Ovary (tissue), 9 donors: ENCODE results near the gene LRRC32. TPM values are rescaled to one million over a fixed set of nuclear protein-coding genes. Genes with fewer than 3 reads are reported as not detected.
A peak's percentile ranks its signal among the peaks of the same experiment; 100 is the strongest.

ENCODE experiments used
- DNase-seq, 5 donors: peaks; one replicate each; pipeline ENCODE4 v3.0.0-alpha.2; 2019 to 2020
- H3K27ac ChIP-seq, 2 donors: fragments of 200-600 bp; one replicate each; pipeline versions ENCODE4 v1.5.1 to v1.8.0; 2019 to 2022
- H3K27me3 ChIP-seq: fragments of 200-600 bp; one replicate; pipeline ENCODE4 v1.8.0; 2022
- H3K36me3 ChIP-seq: fragments of 200-600 bp; sonication (generic); one replicate; pipeline ENCODE4 v1.5.1; 2019
- H3K4me1 ChIP-seq: one replicate; pipeline ENCODE4 v1.8.1; 2013; ENCODE audit warnings: mild to moderate bottlenecking, moderate library complexity; ENCODE audit not compliant: insufficient read depth
- H3K4me3 ChIP-seq: fragments of 200-600 bp; sonication (generic); one replicate; pipeline ENCODE4 v1.5.1; 2017
- H3K9me3 ChIP-seq, 2 donors: fragments of 200-600 bp in 1 of 2; sonication (generic) in 1 of 2; one replicate each; pipeline versions ENCODE4 v1.5.1 to v1.8.1; 2013 to 2019; ENCODE audit warnings: mild to moderate bottlenecking in 1 of 2, moderate library complexity in 1 of 2
- EP300 ChIP-seq: sonication (generic); formaldehyde crosslinking; IDR thresholded peaks from one replicate; pipeline ENCODE4 v1.6.1; 2017; ENCODE audit warnings: antibody characterized with exemption
- POLR2A ChIP-seq: fragments of 450-650 bp; IDR thresholded peaks from one replicate; pipeline ENCODE4 v1.6.1; 2017; ENCODE audit warnings: antibody characterized with exemption, mild to moderate bottlenecking, moderate library complexity
- WGBS, 3 donors: extraction: QIAGEN DNeasy Blood & Tissue Kit in 1 of 3; methylation state at CpG; one replicate each; pipeline versions ENCODE4 v1.1.5 to v1.1.7; 2013 to 2017; 5-methylcytosine and 5-hydroxymethylcytosine counted together
- intact Hi-C, 4 donors: fragments of 100-400 bp; cut with DNase I; formaldehyde crosslinking; loops; one replicate each; pipeline versions ENCODE4 v1.11.0 to v1.15.1; 2022 to 2023
- polyA plus RNA-seq, 2 donors: library from polyadenylated mRNA; stranded (reverse); fragments of 200-250 nt in 1 of 2; fragments of 350-450 nt in 1 of 2; fragmentation: Illumina TruSeq in 1 of 2; extraction: RNeasy Lipid Tissue Mini Kit (QIAGEN cat#74804) in 1 of 2; gene quantifications; one replicate each; pipeline ENCODE4 v1.2.3, GENCODE V29; 2013 to 2014
- total RNA-seq, 7 donors: library from RNA; depleted of rRNA in 2 of 7; stranded (reverse); fragments of >200 nt in 2 of 7; fragmentation: NEBNext Ultra II Directional in 3 of 7; extraction: Animal tissue kit (Norgen Biotek cat#: 25700) in 3 of 7; gene quantifications; one replicate each; pipeline versions ENCODE4 v1.1.0 to v1.2.4, GENCODE V29; 2016 to 2023
- TF ChIP-seq, protein P1 (sequence below), 3 donors: fragments of 450-650 bp in 2 of 3; fragments of 200-600 bp in 1 of 3; IDR thresholded peaks; one replicate each; pipeline versions ENCODE4 v1.5.1 to v1.8.0; 2016 to 2022; ENCODE audit warnings: antibody characterized with exemption in 3 of 3, mild to moderate bottlenecking in 1 of 3
- donor health status: DM: no; HTN: no; CAD: no; lungs with moderate emphysema.
- donor health status: DM: no; HTN: no; CAD: no.
- donor health status: Bipolar disorder and iron deficiency.
- donor health status: DM: yes; HTN: yes; CAD: no.
- donor health status: DM: no; HTN: no; CAD: no.
- donor health status: DM: yes; HTN: yes; CAD: no.

The LRRC32 gene
- total and polyA plus RNA-seq, 9 donors = 3.2 to 47.1 (median 29.5) TPM

DNA sequence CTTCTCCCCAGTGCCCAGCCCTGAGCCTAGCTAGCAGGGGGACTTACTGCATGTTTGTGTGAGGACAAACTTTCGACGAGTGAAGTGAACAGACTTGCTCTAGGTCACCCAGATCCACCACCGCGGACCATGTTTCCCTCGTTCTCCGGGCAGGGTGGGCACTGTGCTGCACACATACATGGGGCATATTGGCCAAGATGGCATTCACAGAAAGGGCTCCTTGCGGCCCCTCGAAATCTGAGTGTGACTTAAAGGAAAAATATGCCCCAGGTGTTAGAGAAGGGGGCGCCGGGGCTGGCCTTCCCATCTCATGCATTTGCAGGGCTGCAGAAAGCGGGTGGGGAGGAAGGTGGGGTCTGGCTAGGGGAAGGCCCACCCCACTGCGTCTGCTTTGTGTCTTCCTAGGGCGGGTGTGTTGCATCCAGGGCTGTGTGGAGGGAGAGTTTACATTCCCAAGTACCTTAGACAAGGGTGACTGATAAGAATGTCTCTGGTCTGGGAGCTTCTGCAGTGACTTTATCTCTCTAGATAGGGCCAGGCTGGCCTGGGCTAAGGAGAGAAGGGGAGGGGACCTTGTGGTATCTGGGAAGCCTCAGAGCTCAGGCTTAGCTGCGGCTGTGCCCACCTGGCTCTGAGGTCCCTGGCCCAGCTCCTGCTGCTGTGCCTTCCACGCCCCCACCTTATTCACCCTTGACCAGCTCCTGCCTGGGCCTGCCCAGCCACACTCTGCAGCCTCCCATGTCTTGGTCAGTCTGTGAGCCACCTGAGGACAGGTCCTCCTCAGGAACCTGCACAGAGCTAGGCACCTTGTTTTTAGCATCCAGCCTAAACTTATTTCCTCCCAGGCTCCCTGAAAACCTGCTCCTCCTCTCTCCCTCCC, 45.8 kb downstream of the LRRC32 start:
- Histone ChIP-seq H3K27ac (no peak overlapping the region), H3K9me3 (no peaks in the 10 kb centered on the region), H3K36me3 (no peaks in the 10 kb centered on the region), H3K27me3 (no peaks in the 10 kb centered on the region), H3K4me3 (no peak overlapping the region), H3K4me1 (peaks cover 10% of the 10 kb centered on the region)
- DNase-seq = peak in 2 of 5 donors; percentile 3 to 9
- no peak for TF ChIP-seq POLR2A
- no peak for TF ChIP-seq EP300
- TF ChIP-seq, protein P1, sequence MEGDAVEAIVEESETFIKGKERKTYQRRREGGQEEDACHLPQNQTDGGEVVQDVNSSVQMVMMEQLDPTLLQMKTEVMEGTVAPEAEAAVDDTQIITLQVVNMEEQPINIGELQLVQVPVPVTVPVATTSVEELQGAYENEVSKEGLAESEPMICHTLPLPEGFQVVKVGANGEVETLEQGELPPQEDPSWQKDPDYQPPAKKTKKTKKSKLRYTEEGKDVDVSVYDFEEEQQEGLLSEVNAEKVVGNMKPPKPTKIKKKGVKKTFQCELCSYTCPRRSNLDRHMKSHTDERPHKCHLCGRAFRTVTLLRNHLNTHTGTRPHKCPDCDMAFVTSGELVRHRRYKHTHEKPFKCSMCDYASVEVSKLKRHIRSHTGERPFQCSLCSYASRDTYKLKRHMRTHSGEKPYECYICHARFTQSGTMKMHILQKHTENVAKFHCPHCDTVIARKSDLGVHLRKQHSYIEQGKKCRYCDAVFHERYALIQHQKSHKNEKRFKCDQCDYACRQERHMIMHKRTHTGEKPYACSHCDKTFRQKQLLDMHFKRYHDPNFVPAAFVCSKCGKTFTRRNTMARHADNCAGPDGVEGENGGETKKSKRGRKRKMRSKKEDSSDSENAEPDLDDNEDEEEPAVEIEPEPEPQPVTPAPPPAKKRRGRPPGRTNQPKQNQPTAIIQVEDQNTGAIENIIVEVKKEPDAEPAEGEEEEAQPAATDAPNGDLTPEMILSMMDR (IDR thresholded peaks at IDR 0.05) = no peak
- intact Hi-C loops = no loop called here
- 77 to 83% (median 79%) methylated on average over 15 of the region's 15 CpGs for WGBS, 3 donors

- Histone ChIP-seq H3K4me3 (no peak overlapping the region), H3K36me3 (no peaks in the 10 kb centered on the region), H3K4me1 (peaks cover 4% of the 10 kb centered on the region), H3K9me3 (no peaks in the 10 kb centered on the region), H3K27me3 (no peaks in the 10 kb centered on the region), H3K27ac (no peak overlapping the region)
- intact Hi-C loops = no loop called here
- 74 to 88% (median 80%) methylated on average over 6 of the region's 6 CpGs for WGBS, 3 donors
- TF ChIP-seq POLR2A (no peak), EP300 (no peak)
- TF ChIP-seq, protein P1 (IDR thresholded peaks at IDR 0.05) = no peak
- peak in 3 of 5 donors; percentile 1 to 15 (median 1) for DNase-seq
Observed at GRCh38 chr11:76623884-76624419, 46.6 kb downstream of the LRRC32 start.

DNA sequence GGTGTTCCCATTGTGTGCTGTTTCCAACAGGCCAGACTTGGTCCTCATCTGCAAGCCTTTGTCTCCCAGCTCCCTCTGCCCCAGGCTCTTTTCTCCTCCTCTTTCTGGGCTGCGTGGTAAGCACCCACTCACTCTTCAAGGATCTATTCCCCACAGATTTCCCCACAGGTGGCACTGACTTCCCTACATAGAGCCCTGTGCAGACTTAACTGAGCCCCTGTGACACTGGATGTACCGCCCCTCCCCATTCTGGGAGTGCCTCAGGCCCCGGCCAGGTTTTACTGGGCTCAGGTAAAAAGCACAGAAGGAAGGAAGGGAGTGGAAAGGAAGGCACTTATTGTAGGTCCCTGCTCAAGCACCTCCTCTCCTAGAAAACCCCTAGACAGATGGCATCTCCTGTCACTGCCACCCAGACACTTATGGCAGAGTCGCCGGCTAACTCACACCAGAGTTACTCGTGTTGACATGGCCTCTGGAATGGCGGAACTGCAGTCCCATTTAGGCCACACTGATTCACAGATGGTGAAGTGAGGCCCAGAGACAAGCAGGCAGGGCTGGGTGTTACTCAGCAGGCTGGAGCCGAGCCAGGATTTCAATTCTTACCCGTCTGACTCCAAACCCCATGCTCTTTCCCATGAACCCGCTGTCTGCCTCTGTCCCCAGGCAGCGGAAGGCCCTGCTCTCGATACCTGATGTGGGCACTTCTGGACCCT, 47.2 kb downstream of the LRRC32 start:
- TF ChIP-seq POLR2A (no peak), EP300 (no peak)
- TF ChIP-seq, protein P1 (IDR thresholded peaks at IDR 0.05) = no peak
- H3K27ac ChIP-seq = no peak overlapping the region
- H3K4me3 ChIP-seq = no peak overlapping the region
- H3K27me3 ChIP-seq = no peaks in the 10 kb centered on the region
- H3K4me1 ChIP-seq = peaks cover 4% of the 10 kb centered on the region
- 81 to 92% (median 89%) methylated on average over 12 of the region's 12 CpGs for WGBS, 3 donors
- DNase-seq = peak in 3 of 5 donors; percentile 3 to 28 (median 15)
- no peaks in the 10 kb centered on the region for H3K36me3 ChIP-seq
- intact Hi-C loops = no loop called here
- H3K9me3 ChIP-seq = no peaks in the 10 kb centered on the region

- Histone ChIP-seq H3K36me3 (no peaks in the 10 kb centered on the region), H3K27ac (no peak overlapping the region), H3K4me3 (no peak overlapping the region), H3K4me1 (peaks cover 4% of the 10 kb centered on the region), H3K9me3 (no peaks in the 10 kb centered on the region), H3K27me3 (no peaks in the 10 kb centered on the region)
- peak in 2 of 5 donors; percentile 7 to 31 for DNase-seq
- intact Hi-C loops = no loop called here
- WGBS, 3 donors = 81 to 96% (median 92%) methylated on average over 5 of the region's 5 CpGs
- no peak for TF ChIP-seq POLR2A
- no peak for TF ChIP-seq EP300
- TF ChIP-seq, protein P1 (IDR thresholded peaks at IDR 0.05) = no peak
Observed at GRCh38 chr11:76622493-76623094, 48.0 kb downstream of the LRRC32 start.
